WERI-Rb-1 (cell line): ENCODE measurements around the gene LEP.

Source experiments
- DNase-seq: peaks from one replicate; pipeline ENCODE4 v3.0.0-alpha.2; 2020
- H3K27ac ChIP-seq: fragments of 250-450 bp; sonication (Bioruptor Pico); 2 replicates; pipeline ENCODE4 v1.5.1; 2020; ENCODE audit warnings: mild to moderate bottlenecking, moderate library complexity
- H3K27me3 ChIP-seq: fragments of 250-450 bp; sonication (Bioruptor Pico); 2 replicates; pipeline ENCODE4 v1.5.1; 2021; ENCODE audit warnings: mild to moderate bottlenecking, low read depth, moderate library complexity; ENCODE audit not compliant: insufficient read depth, severe bottlenecking
- H3K36me3 ChIP-seq: fragments of 250-450 bp; sonication (Bioruptor Pico); 2 replicates; pipeline ENCODE4 v1.5.1; 2020; ENCODE audit warnings: mild to moderate bottlenecking, moderate library complexity
- H3K4me3 ChIP-seq: 2 replicates; pipeline ENCODE4 v1.5.1; 2011; ENCODE audit warnings: low read depth, mild to moderate bottlenecking, control low read depth, low read length
- H3K9me3 ChIP-seq: fragments of 250-450 bp; sonication (Bioruptor Pico); 2 replicates; pipeline ENCODE4 v1.5.1; 2021; ENCODE audit warnings: mild to moderate bottlenecking, moderate library complexity; ENCODE audit not compliant: severe bottlenecking
- CTCF ChIP-seq: IDR thresholded peaks from 2 replicates; pipeline ENCODE4 v1.5.1; 2011; ENCODE audit warnings: low read depth, mild to moderate bottlenecking, control low read depth, inconsistent platforms, low read length

Gene LEP

GRCh38 chr7:128270826-128271272 is 29.8 kb downstream of the LEP start:
- H3K36me3 ChIP-seq: no peaks in the 10 kb centered on the region
- no peaks in the 10 kb centered on the region for H3K9me3 ChIP-seq
- no peak for TF ChIP-seq CTCF
- no peak overlapping the region for H3K27ac ChIP-seq
- no peak overlapping the region for H3K4me3 ChIP-seq
- DNase-seq: no peak
- H3K27me3 ChIP-seq: no peaks in the 10 kb centered on the region

- no peak for TF ChIP-seq CTCF
- Histone ChIP-seq H3K4me3 (no peak overlapping the region), H3K36me3 (no peaks in the 10 kb centered on the region), H3K27ac (no peak overlapping the region), H3K9me3 (no peaks in the 10 kb centered on the region), H3K27me3 (no peaks in the 10 kb centered on the region)
- no peak for DNase-seq
Observed at GRCh38 chr7:128271471-128271941, 30.4 kb downstream of the LEP start.

GRCh38 chr7:128271942-128272481 is 30.9 kb downstream of the LEP start:
- Histone ChIP-seq H3K9me3 (no peaks in the 10 kb centered on the region), H3K27ac (no peak overlapping the region), H3K4me3 (no peak overlapping the region), H3K27me3 (no peaks in the 10 kb centered on the region), H3K36me3 (no peaks in the 10 kb centered on the region)
- DNase-seq: no peak
- TF ChIP-seq CTCF: no peak

GRCh38 chr7:128274246-128274883 is 33.3 kb downstream of the LEP start:
- Histone ChIP-seq H3K9me3 (no peaks in the 10 kb centered on the region), H3K27me3 (no peaks in the 10 kb centered on the region), H3K4me3 (no peak overlapping the region), H3K27ac (no peak overlapping the region), H3K36me3 (no peaks in the 10 kb centered on the region)
- TF ChIP-seq CTCF: no peak
- no peak for DNase-seq

- Histone ChIP-seq H3K36me3 (no peaks in the 10 kb centered on the region), H3K27ac (no peak overlapping the region), H3K9me3 (no peaks in the 10 kb centered on the region), H3K4me3 (no peak overlapping the region), H3K27me3 (no peaks in the 10 kb centered on the region)
- no peak for TF ChIP-seq CTCF
- no peak for DNase-seq
Observed at GRCh38 chr7:128274884-128275603, 34.0 kb downstream of the LEP start.
